IPS-15b (cell line): ENCODE results near the gene TEX44.

ENCODE experiments used
- H3K27me3 ChIP-seq: one replicate; pipeline ENCODE4 v1.6.1; 2013; ENCODE audit warnings: low read length; ENCODE audit not compliant: control insufficient read depth, insufficient read depth
- H3K36me3 ChIP-seq: one replicate; pipeline ENCODE4 v1.6.1; 2013; ENCODE audit warnings: low read length; ENCODE audit not compliant: control insufficient read depth, insufficient read depth
- H3K4me1 ChIP-seq: one replicate; pipeline ENCODE4 v1.6.1; 2013; ENCODE audit warnings: mild to moderate bottlenecking, low read length; ENCODE audit not compliant: control insufficient read depth, insufficient read depth
- H3K4me3 ChIP-seq: one replicate; pipeline ENCODE4 v1.5.1; 2013; ENCODE audit warnings: low read depth, low read length
- H3K9ac ChIP-seq: one replicate; pipeline ENCODE4 v1.6.1; 2013; ENCODE audit warnings: low read depth, mild to moderate bottlenecking, low read length
- H3K9me3 ChIP-seq: one replicate; pipeline ENCODE4 v1.6.1; 2013; ENCODE audit warnings: mild to moderate bottlenecking, low read length; ENCODE audit not compliant: control insufficient read depth, insufficient read depth

Gene TEX44

DNA sequence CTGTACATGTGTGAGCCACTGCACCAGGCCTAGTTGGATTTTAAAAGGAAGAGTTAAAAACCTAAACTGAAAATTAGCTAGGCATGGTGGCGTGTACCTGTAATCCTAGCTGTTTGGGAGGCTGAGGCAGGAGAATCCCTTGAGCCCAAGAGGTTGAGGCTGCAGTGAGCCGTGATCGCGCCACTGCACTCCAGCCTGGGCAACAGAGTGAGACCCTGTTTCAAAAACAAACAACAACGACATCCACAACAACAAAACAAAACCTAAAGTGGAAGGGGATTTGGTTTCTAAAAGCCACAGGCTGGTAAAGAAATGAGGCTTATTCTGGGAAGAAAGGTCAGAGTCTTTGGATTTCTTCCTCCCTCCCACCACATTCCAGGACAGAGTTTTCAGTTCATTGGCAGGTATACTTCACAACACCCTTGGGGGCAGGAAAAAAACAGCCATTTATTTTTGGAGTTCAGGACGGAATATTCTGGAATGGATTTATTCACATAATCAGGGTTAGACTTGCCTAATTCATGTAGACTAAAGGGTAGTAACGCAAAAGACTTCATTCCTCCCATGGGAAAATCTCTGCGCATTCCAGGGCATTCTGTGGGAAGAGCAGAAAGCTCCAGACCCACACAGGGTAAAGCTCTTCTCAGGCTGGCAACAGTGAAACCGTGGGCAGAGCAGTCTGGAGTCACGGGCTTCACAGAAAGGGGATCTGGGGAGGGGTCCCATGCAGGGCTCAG is 34.9 kb downstream of the TEX44 start:
- H3K27me3 ChIP-seq = no peaks in the 10 kb centered on the region
- no peaks in the 10 kb centered on the region for H3K36me3 ChIP-seq
- no peaks in the 10 kb centered on the region for H3K4me1 ChIP-seq
- no peak overlapping the region for H3K4me3 ChIP-seq
- H3K9ac ChIP-seq = no peak overlapping the region
- H3K9me3 ChIP-seq = no peaks in the 10 kb centered on the region

GRCh38 chr2:231632559-231633142 is 40.0 kb downstream of the TEX44 start:
- no peaks in the 10 kb centered on the region for H3K9me3 ChIP-seq
- H3K27me3 ChIP-seq = no peaks in the 10 kb centered on the region
- H3K9ac ChIP-seq = no peak overlapping the region
- H3K4me3 ChIP-seq = no peak overlapping the region
- H3K4me1 ChIP-seq = no peaks in the 10 kb centered on the region
- H3K36me3 ChIP-seq = no peaks in the 10 kb centered on the region

DNA sequence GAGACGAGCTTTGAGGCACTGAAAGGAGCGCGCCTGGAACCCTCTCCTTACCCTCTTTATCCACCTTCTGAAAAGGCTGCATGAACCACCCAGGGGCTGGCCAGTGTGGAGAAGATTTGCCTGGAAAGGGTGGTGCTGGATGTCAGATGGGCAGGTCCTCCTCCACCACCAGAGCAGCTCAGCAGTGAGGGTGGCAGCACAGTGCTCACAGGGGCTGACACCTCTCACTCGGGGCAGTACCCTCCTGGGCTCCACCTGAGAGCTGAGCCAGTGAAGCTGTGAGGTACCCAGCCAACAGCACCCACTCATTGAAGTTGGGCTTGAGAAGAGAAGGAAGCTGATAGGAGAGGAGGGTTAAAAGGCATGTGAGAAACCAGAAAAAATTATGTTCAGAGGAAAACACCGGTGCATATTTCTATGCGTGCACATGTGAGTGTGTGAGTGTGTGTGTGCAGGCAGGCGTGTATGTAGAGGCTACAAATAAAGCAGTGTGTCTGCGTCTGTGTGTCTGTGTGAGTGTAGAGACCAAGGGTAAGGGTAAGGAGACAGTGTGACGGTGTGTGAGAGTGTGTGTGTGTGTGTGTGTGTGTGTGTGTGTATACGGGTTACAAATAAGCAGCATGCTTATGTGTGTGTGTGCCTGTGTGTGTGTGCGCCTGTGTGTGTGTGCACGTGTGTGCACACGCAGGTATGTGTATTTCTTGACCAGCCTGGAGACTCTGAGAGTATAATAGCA is 40.7 kb downstream of the TEX44 start:
- Histone ChIP-seq H3K4me3 (no peak overlapping the region), H3K27me3 (no peaks in the 10 kb centered on the region), H3K9me3 (no peaks in the 10 kb centered on the region), H3K4me1 (no peaks in the 10 kb centered on the region), H3K9ac (no peak overlapping the region), H3K36me3 (no peaks in the 10 kb centered on the region)

- Histone ChIP-seq H3K27me3 (no peaks in the 10 kb centered on the region), H3K36me3 (no peaks in the 10 kb centered on the region), H3K9ac (no peak overlapping the region), H3K9me3 (no peaks in the 10 kb centered on the region), H3K4me3 (no peak overlapping the region), H3K4me1 (no peaks in the 10 kb centered on the region)
Observed at GRCh38 chr2:231634412-231634811, 41.7 kb downstream of the TEX44 start.

GRCh38 chr2:231634951-231635875 is 42.5 kb downstream of the TEX44 start:
- no peaks in the 10 kb centered on the region for H3K9me3 ChIP-seq
- H3K4me3 ChIP-seq = no peak overlapping the region
- H3K36me3 ChIP-seq = no peaks in the 10 kb centered on the region
- no peak overlapping the region for H3K9ac ChIP-seq
- H3K4me1 ChIP-seq = no peaks in the 10 kb centered on the region
- H3K27me3 ChIP-seq = no peaks in the 10 kb centered on the region

DNA sequence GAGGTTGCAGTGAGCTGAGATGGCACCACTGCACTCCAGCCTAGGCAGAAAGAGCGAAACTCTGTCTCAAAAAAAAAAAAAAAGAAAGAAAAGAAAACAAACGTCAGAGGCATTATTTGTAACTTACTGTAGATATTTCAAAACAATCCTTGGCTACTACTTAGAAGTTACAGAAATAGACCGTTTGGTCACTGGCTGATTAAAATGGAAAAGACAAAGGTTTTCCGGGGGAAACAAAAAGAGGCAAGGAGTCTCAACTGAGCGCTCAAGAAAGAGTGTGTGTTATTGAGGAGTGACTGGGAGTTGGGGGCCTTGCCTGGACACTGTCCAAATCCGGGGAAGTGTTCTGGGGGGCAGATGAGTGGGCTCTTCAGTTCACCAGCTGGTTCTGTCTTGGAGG is 47.6 kb downstream of the TEX44 start:
- Histone ChIP-seq H3K36me3 (no peaks in the 10 kb centered on the region), H3K9ac (no peak overlapping the region), H3K9me3 (no peaks in the 10 kb centered on the region), H3K27me3 (no peaks in the 10 kb centered on the region), H3K4me3 (no peak overlapping the region), H3K4me1 (peaks cover 2% of the 10 kb centered on the region)

GRCh38 chr2:231640641-231641111 is 48.0 kb downstream of the TEX44 start:
- peaks cover 2% of the 10 kb centered on the region for H3K4me1 ChIP-seq

DNA sequence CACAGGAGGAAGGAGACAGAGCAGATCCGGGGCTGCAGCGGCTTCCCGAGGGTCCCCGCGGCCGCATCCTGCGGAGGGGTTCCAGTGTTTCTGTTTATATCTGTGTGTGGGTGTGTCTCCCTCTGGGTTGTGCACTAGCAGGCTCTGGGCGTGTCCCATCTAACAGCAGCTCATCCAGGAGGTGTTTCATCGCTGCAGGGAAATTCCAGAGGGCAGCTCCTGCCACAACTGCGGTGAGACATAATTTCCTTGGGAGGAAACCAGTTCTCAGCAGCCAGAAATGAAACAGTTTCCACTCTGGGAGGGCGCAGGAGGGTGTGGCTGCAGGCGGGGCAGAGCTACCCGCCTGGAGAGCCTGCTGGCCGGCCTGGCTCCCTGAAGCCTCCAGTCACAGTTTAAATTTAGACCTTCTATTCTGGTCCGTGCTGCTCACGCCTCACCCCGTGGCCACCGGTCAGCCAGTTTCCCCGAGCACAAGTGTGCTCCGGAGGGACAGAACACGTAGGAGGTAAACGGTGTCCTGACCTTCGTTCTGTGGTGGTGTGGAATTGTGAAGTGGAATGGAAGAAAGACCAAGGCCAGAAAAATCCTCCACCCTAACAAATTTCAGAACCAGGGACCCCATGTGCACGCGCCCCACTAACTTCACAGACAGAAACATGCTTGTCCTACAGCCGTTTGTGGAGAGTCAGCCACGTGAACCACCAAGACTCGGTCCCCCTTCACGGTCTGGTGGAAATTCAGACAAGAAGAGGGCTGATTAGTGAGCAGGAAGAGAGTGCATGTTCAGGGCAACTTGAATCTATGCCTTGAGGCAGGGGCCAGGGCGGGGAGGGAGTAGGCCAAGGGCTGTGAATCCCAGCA is 50.2 kb downstream of the TEX44 start:
- H3K36me3 ChIP-seq = no peaks in the 10 kb centered on the region
- no peaks in the 10 kb centered on the region for H3K9me3 ChIP-seq
- no peak overlapping the region for H3K9ac ChIP-seq
- no peaks in the 10 kb centered on the region for H3K27me3 ChIP-seq
- H3K4me1 ChIP-seq = peaks cover 2% of the 10 kb centered on the region
- no peak overlapping the region for H3K4me3 ChIP-seq

More at GRCh38 chr2:231640641-231641111, 48.0 kb downstream of the TEX44 start:
- no peaks in the 10 kb centered on the region for H3K9me3 ChIP-seq
- no peak overlapping the region for H3K9ac ChIP-seq
- H3K27me3 ChIP-seq = no peaks in the 10 kb centered on the region
- H3K36me3 ChIP-seq = no peaks in the 10 kb centered on the region
- H3K4me3 ChIP-seq = no peak overlapping the region

GRCh38 chr2:231643495-231643888 is 50.8 kb downstream of the TEX44 start:
- H3K27me3 ChIP-seq = no peaks in the 10 kb centered on the region
- H3K9ac ChIP-seq = no peak overlapping the region
- H3K4me3 ChIP-seq = no peak overlapping the region
- H3K9me3 ChIP-seq = no peaks in the 10 kb centered on the region
- H3K36me3 ChIP-seq = no peaks in the 10 kb centered on the region
- H3K4me1 ChIP-seq = peaks cover 2% of the 10 kb centered on the region
